Ureter (tissue), 1 donor: ENCODE results near the gene CREB5. TPM values are rescaled to one million over a fixed set of nuclear protein-coding genes. Genes with fewer than 3 reads are reported as not detected.
A peak's percentile ranks its signal among the peaks of the same experiment; 100 is the strongest.
"Not testable (repeated sequence)": the region's sequence is repeated elsewhere in the genome, so short reads cannot be mapped to it uniquely, and the experiment has no call there.

Source experiments
- DNase-seq: peaks from one replicate; pipeline ENCODE4 v3.0.0-alpha.2; 2020; ENCODE audit warnings: low spot score
- total RNA-seq: library from RNA; stranded (reverse); gene quantifications from one replicate; pipeline ENCODE4 v1.2.4, GENCODE V29; 2023
- donor health status: DM: yes; HTN: yes; CAD: no.

Gene CREB5
- total RNA-seq, 1 donor from 2014 or later = 10.6 TPM

GRCh38 chr7:28811701-28812430, 399.5 kb downstream of the CREB5 start:
- no peak for DNase-seq

- no peak for DNase-seq
These were observed 400.3 kb downstream of the CREB5 start for GRCh38 chr7:28812616-28813015.

GRCh38 chr7:28813243-28813962, 401.1 kb downstream of the CREB5 start:
- no peak for DNase-seq

- DNase-seq = no peak
These were observed 403.1 kb downstream of the CREB5 start for GRCh38 chr7:28815369-28815927.

GRCh38 chr7:28815928-28816373, 403.6 kb downstream of the CREB5 start:
- no peak for DNase-seq

- DNase-seq = no peak
These were observed 406.7 kb downstream of the CREB5 start for GRCh38 chr7:28818996-28819395.

GRCh38 chr7:28823582-28823981, 411.3 kb downstream of the CREB5 start:
- DNase-seq = no peak

- not testable (repeated sequence) for DNase-seq
These were observed 413.6 kb downstream of the CREB5 start for GRCh38 chr7:28825817-28826448.

- DNase-seq = no peak
These were observed 418.5 kb downstream of the CREB5 start for GRCh38 chr7:28830846-28831245.

- DNase-seq = no peak
These were observed 420.4 kb downstream of the CREB5 start for GRCh38 chr7:28832669-28833068.

GRCh38 chr7:28835800-28836199, 423.5 kb downstream of the CREB5 start:
- DNase-seq = no peak

GRCh38 chr7:28836716-28837115, 424.4 kb downstream of the CREB5 start:
- no peak for DNase-seq

- DNase-seq = no peak
These were observed 424.9 kb downstream of the CREB5 start for GRCh38 chr7:28837216-28837615.

GRCh38 chr7:28840592-28840995, 428.3 kb downstream of the CREB5 start:
- DNase-seq = no peak

GRCh38 chr7:28841766-28842165, 429.4 kb downstream of the CREB5 start:
- no peak for DNase-seq

- no peak for DNase-seq
These were observed 430.5 kb downstream of the CREB5 start for GRCh38 chr7:28842769-28843295.

GRCh38 chr7:28845106-28845505, 432.8 kb downstream of the CREB5 start:
- no peak for DNase-seq

- no peak for DNase-seq
These were observed 434.9 kb downstream of the CREB5 start for GRCh38 chr7:28847176-28847575.

GRCh38 chr7:28847681-28848080, 435.4 kb downstream of the CREB5 start:
- peak; percentile 43 for DNase-seq

GRCh38 chr7:28848906-28849305, 436.6 kb downstream of the CREB5 start:
- DNase-seq = no peak

GRCh38 chr7:28850699-28851098, 438.4 kb downstream of the CREB5 start:
- no peak for DNase-seq

- no peak for DNase-seq
These were observed 440.8 kb downstream of the CREB5 start for GRCh38 chr7:28853150-28853549.
